ENCODE results near the gene SLC39A6. TPM values are rescaled to one million over a fixed set of nuclear protein-coding genes. Genes with fewer than 3 reads are reported as not detected.

The SLC39A6 gene
- total RNA-seq, 2 donors from 2014 or later = 27.6 to 42.2 TPM

DNA sequence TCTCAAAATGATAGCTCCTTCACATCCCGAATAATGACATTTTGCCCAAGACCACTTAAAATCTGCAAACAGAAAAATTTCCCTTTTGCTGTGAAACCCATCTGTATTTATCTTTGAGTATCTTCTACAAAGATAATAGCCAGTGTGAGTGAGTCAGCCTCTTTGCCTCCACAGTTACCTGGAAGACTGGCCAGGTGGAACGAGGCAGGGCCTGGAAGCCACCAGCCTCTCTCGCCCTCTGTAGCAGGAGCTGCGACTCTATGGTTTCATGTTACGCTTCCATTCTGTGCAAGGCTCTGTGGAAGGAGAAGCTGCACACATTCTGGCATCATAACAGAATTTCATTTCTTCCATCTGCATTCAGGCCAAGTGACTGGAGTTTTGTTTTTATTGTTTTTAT is 10.1 kb upstream of the SLC39A6 start:
- Histone ChIP-seq H3K4me1 (ENCODE audit: control insufficient read depth in 1 of 2, low read depth in 2 of 2) (no peaks in the 10 kb centered on the region), H3K36me3 (peaks cover 51% of the 10 kb centered on the region), H3K27me3 (replicated peaks; ENCODE audit: insufficient read depth) (no peaks in the 10 kb centered on the region), H3K9me3 (no peaks in the 10 kb centered on the region), H3K27ac (no peak overlapping the region), H3K4me3 (no peak overlapping the region)
- TF ChIP-seq, protein P1, sequence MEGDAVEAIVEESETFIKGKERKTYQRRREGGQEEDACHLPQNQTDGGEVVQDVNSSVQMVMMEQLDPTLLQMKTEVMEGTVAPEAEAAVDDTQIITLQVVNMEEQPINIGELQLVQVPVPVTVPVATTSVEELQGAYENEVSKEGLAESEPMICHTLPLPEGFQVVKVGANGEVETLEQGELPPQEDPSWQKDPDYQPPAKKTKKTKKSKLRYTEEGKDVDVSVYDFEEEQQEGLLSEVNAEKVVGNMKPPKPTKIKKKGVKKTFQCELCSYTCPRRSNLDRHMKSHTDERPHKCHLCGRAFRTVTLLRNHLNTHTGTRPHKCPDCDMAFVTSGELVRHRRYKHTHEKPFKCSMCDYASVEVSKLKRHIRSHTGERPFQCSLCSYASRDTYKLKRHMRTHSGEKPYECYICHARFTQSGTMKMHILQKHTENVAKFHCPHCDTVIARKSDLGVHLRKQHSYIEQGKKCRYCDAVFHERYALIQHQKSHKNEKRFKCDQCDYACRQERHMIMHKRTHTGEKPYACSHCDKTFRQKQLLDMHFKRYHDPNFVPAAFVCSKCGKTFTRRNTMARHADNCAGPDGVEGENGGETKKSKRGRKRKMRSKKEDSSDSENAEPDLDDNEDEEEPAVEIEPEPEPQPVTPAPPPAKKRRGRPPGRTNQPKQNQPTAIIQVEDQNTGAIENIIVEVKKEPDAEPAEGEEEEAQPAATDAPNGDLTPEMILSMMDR (IDR thresholded peaks at IDR 0.05) = no peak
- DNase-seq (ENCODE audit: low spot score) (no peak), ATAC-seq (ENCODE audit: insufficient number of reproducible peaks, low FRiP score, low read depth) (no peak)

DNA sequence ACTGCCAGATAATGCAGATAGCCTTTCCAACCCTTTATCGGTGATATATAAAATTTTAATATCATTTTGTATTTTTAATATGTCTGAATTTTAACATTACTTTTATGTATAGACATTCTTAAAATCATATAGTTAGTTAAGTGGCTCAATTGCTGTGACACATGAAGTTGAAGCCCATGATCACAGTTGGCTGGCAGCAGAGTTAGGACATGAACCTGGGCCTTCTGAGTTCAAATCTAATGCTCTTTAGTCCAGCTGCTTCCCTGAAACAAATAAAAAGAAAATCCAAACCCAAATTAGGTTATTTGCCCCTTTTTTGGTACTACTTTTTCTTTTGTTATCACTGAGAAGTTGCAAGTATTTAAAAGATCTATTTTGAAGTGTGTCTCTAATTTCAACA is 6.1 kb upstream of the SLC39A6 start:
- H3K9me3 ChIP-seq = no peaks in the 10 kb centered on the region
- no peaks in the 10 kb centered on the region for H3K27me3 ChIP-seq (replicated peaks; ENCODE audit: insufficient read depth)
- peaks cover 23% of the 10 kb centered on the region for H3K36me3 ChIP-seq
- no peak for ATAC-seq (ENCODE audit: insufficient number of reproducible peaks, low FRiP score, low read depth)
- H3K4me1 ChIP-seq (ENCODE audit: control insufficient read depth in 1 of 2, low read depth in 2 of 2) = peaks cover 7 to 24% of the 10 kb centered on the region in 2 donors
- no peak overlapping the region for H3K4me3 ChIP-seq
- TF ChIP-seq, protein P1 (IDR thresholded peaks at IDR 0.05) = no peak
- no peak for DNase-seq (ENCODE audit: low spot score)
- no peak overlapping the region for H3K27ac ChIP-seq

DNA sequence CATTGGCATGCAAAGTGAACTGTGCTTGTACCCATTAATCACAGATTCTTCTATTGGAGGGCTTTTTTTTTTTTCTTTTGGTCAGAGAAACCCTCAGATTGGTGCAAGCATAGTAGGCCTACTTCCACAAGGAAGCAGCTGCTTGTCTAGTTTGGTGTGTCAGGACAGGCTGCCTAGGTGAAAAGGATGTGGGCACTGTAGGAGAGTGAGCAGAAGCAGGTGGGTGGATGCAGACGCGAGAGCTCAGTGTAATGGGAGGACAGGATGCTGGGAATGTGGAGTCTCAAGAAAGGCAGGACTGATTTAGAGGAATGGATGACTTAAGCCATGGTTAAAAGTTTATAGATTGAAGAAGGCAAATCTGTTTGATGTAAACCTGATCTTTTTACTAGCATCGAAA is 3.6 kb upstream of the SLC39A6 start:
- no peaks in the 10 kb centered on the region for H3K9me3 ChIP-seq
- DNase-seq (ENCODE audit: low spot score) = no peak
- no peaks in the 10 kb centered on the region for H3K27me3 ChIP-seq (replicated peaks; ENCODE audit: insufficient read depth)
- no peak overlapping the region for H3K27ac ChIP-seq
- no peak overlapping the region for H3K4me3 ChIP-seq
- peaks cover 12 to 29% of the 10 kb centered on the region in 2 donors for H3K4me1 ChIP-seq (ENCODE audit: control insufficient read depth in 1 of 2, low read depth in 2 of 2)
- TF ChIP-seq, protein P1 (IDR thresholded peaks at IDR 0.05) = no peak
- ATAC-seq (ENCODE audit: insufficient number of reproducible peaks, low FRiP score, low read depth) = no peak
- peaks cover 7% of the 10 kb centered on the region for H3K36me3 ChIP-seq

DNA sequence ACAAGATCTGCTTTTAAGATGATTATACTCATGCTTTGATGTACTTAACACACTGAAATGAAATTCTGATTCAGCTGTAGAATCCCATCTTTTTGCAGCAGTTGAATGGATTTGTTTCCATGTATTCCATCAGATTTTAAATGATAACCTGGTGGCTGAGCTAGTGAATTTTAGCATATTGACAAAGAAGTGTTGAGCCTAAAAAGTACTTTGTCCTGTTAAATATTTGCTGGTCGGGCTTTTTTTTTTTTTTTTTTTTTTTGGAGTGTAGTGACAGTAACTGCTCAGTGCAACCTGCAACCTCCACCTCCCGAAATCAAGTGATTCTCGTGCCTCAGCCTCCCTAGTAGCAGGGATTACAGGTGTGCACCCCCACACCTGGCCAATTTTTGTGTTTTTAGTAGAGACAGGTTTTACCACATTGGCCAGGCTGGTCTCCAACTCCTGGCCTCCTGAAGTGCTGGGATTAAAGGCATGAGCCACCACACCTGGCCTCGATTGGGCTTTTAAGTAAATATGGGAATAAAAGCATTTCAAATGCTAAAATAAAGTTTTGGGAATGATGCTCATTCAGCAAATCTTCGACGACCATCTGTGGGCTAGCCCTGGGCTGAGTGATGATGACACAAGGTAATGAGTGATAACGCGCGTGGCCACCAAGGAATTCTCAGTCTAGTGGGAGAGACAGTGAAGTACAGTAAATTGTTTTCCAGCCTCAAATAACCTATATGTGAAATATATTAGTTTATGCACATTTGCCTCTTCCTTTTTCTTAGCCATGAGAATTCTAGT is 2.7 kb upstream of the SLC39A6 start:
- no peak overlapping the region for H3K4me3 ChIP-seq

DNA sequence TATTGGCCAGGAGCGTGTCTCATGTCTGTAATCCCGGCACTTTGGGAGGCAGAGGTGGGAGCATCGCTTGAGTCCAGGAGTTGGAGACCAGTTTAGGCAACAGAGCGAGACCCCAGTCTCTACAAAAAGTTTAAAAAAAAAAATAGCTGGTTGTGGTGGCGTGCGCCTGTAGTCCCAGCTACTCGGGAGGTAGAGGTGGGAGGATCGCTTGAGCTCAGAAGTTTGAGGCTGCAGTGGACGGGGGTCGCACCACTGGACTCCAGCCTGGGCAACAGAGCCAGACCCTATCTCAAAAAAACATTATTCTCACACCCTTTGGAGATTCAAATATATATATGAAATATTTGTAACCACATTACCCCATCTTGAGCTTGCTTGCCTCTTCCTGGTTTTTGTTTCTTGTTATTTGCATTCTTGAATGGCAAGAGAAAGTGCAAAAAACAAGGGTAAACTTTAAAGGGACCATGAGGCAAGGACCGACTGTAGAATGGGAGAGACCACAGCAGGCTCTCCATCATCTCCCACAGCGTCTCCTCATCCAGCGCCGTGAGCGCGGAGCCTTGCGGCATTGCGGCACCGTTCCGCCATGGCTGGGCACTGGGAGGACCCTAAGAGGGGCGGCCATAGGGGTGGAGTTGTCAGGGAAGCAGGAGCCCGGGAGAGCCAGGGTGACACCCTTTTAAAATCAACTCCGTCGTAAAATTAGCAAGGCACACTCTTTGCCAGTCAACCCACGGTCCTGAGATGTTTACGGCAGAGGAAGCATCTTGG is 1.9 kb upstream of the SLC39A6 start:
- Histone ChIP-seq H3K4me1 (ENCODE audit: control insufficient read depth in 1 of 2, low read depth in 2 of 2) (peaks cover 12 to 37% of the 10 kb centered on the region in 2 donors), H3K36me3 (no peaks in the 10 kb centered on the region), H3K9me3 (no peaks in the 10 kb centered on the region), H3K27ac (no peak overlapping the region), H3K27me3 (replicated peaks; ENCODE audit: insufficient read depth) (no peaks in the 10 kb centered on the region), H3K4me3 (peak overlapping the region; percentile 86)
- TF ChIP-seq, protein P1 (IDR thresholded peaks at IDR 0.05) = no peak
- DNase-seq (ENCODE audit: low spot score) (no peak), ATAC-seq (ENCODE audit: insufficient number of reproducible peaks, low FRiP score, low read depth) (no peak)

More for the DNA sequence above, 2.7 kb upstream of the SLC39A6 start:
- Histone ChIP-seq H3K9me3 (no peaks in the 10 kb centered on the region), H3K27me3 (replicated peaks; ENCODE audit: insufficient read depth) (no peaks in the 10 kb centered on the region), H3K36me3 (no peaks in the 10 kb centered on the region), H3K4me1 (ENCODE audit: control insufficient read depth in 1 of 2, low read depth in 2 of 2) (peaks cover 12 to 35% of the 10 kb centered on the region in 2 donors), H3K27ac (no peak overlapping the region)
- TF ChIP-seq, protein P1 (IDR thresholded peaks at IDR 0.05) = no peak
- ATAC-seq (ENCODE audit: insufficient number of reproducible peaks, low FRiP score, low read depth) = no peak
- no peak for DNase-seq (ENCODE audit: low spot score)

Measured in thoracic aorta (tissue), 2 donors.